Astrocyte (in vitro differentiated cells and primary cell): ENCODE measurements around the gene TBC1D24. TPM values are rescaled to one million over a fixed set of nuclear protein-coding genes. Genes with fewer than 3 reads are reported as not detected.

Source experiments
- DNase-seq: peaks from one replicate; pipeline ENCODE4 v3.0.0-alpha.2; 2010; ENCODE audit warnings: low read depth
- FAIRE-seq: peaks from 2 replicates; lab custom pipeline; 2011; peaks lifted over from hg19 to GRCh38; lab: Jason Lieb, UNC
- H2AFZ ChIP-seq: 2 replicates; pipeline ENCODE4 v1.6.0; 2012; ENCODE audit warnings: low read depth, low read length, inconsistent platforms
- H3K27ac ChIP-seq: 2 replicates; pipeline ENCODE4 v1.5.1; 2011; ENCODE audit warnings: low read depth, low read length, inconsistent platforms
- H3K27me3 ChIP-seq: 2 replicates; pipeline ENCODE4 v1.6.0; 2011; ENCODE audit warnings: low read length, inconsistent platforms; ENCODE audit not compliant: insufficient read depth
- H3K36me3 ChIP-seq: 2 replicates; pipeline ENCODE4 v1.5.1; 2011; ENCODE audit warnings: low read length, inconsistent platforms; ENCODE audit not compliant: insufficient read depth
- H3K4me1 ChIP-seq: 2 replicates; pipeline ENCODE4 v1.5.1; 2011; ENCODE audit warnings: low read length, inconsistent platforms; ENCODE audit not compliant: insufficient read depth
- H3K4me2 ChIP-seq: 2 replicates; pipeline ENCODE4 v1.6.0; 2012; ENCODE audit warnings: low read length, inconsistent platforms
- H3K4me3 ChIP-seq: 2 replicates; pipeline ENCODE4 v1.5.1; 2011; ENCODE audit warnings: low read depth, mild to moderate bottlenecking, low read length, inconsistent platforms; ENCODE audit not compliant: insufficient read depth
- H3K79me2 ChIP-seq: 2 replicates; pipeline ENCODE4 v1.6.0; 2012; ENCODE audit warnings: mild to moderate bottlenecking, low read length, inconsistent platforms; ENCODE audit not compliant: insufficient read depth
- H3K9ac ChIP-seq: 2 replicates; pipeline ENCODE4 v1.6.0; 2012; ENCODE audit warnings: mild to moderate bottlenecking, low read length, inconsistent platforms
- H3K9me3 ChIP-seq: 2 replicates; pipeline ENCODE4 v1.5.1; 2012; ENCODE audit warnings: low read depth, mild to moderate bottlenecking, low read length, inconsistent platforms; ENCODE audit not compliant: insufficient read depth
- H4K20me1 ChIP-seq: 2 replicates; pipeline ENCODE4 v1.6.0; 2012; ENCODE audit warnings: low read length, inconsistent platforms; ENCODE audit not compliant: insufficient read depth
- H3K27ac Mint-ChIP-seq: one replicate; pipeline ENCODE4 v1.8.0; 2021; ENCODE audit warnings: mild to moderate bottlenecking, mixed read lengths; ENCODE audit not compliant: unreplicated experiment
- H3K27me3 Mint-ChIP-seq: one replicate; pipeline ENCODE4 v1.8.0; 2021; ENCODE audit warnings: low read depth, mixed read lengths; ENCODE audit not compliant: unreplicated experiment
- H3K36me3 Mint-ChIP-seq: one replicate; pipeline ENCODE4 v1.8.0; 2021; ENCODE audit warnings: low read depth, mixed read lengths; ENCODE audit not compliant: unreplicated experiment
- H3K4me1 Mint-ChIP-seq: one replicate; pipeline ENCODE4 v1.8.0; 2021; ENCODE audit warnings: low read depth, mixed read lengths; ENCODE audit not compliant: unreplicated experiment
- H3K4me3 Mint-ChIP-seq: one replicate; pipeline ENCODE4 v1.8.0; 2021; ENCODE audit warnings: mild to moderate bottlenecking, moderate library complexity, mixed read lengths; ENCODE audit not compliant: unreplicated experiment
- H3K9me3 Mint-ChIP-seq: one replicate; pipeline ENCODE4 v1.8.0; 2021; ENCODE audit warnings: mild to moderate bottlenecking, mixed read lengths; ENCODE audit not compliant: unreplicated experiment
- EZH2 ChIP-seq: IDR thresholded peaks from 2 replicates; pipeline ENCODE4 v1.6.1; 2012; ENCODE audit warnings: mild to moderate bottlenecking, low read length, inconsistent platforms; ENCODE audit not compliant: insufficient read depth
- total RNA-seq: library from RNA; stranded (reverse); gene quantifications from 2 replicates; pipeline ENCODE4 v1.2.1, GENCODE V29; 2021
- TF ChIP-seq, protein P1 (sequence below): IDR thresholded peaks from 2 replicates; pipeline ENCODE4 v1.5.1; 2011; ENCODE audit warnings: low read depth, mild to moderate bottlenecking, inconsistent platforms, low read length, moderate library complexity; ENCODE audit not compliant: insufficient read depth

Gene TBC1D24
- total RNA-seq, 1 donor from 2014 or later: 13.4 TPM

DNA sequence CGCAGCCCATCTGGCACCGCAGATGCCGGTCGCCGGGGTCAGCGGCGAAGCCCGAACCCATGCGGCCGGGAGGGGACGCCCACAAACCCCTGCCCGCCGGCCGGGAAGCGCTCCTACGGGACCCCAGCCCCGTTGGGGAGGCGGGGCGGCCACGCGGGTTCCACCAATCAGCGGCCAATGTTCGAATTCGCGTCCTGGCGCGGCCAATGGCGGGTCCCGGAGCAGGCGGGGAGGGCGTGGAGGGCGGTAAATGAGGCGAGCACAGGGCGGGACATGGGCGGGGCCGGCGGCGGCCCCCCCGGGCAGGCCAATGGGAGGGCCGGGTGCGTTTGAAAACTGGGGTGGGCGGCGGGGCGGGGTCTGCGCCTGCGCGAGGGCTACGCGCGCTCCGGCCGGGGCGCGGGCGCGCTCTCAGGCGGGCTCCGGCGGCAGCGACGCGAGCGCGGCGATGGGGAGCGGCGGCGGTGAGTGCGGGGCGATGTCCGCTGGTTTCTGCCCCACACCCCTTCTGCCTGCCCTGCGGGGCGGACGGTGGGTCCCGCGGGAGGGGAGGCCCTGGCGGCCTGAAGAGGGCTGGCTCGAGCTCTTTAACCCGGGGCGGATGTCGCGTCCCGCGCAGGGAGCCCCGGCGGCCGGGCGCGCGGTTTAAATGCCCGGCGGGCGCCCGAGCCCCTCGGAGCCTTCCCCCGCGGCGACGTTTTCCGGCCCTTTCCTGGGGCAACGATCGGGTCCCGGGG, 45.7 kb upstream of the TBC1D24 start, which contains the start of gene CCNF:
CCNF (plus strand) TSS at position 414 of the 737 bp plus-strand sequence; CDS start at position 449, 35 bp downstream.
- Mint-ChIP-seq H3K27ac (no peak within 1 kb of the TSS), H3K36me3 (peaks cover 2% of the 10 kb centered on the region), H3K9me3 (no peaks in the 10 kb centered on the region), H3K4me3 (peak within 1 kb of the TSS; percentile 86), H3K27me3 (peaks cover 20% of the 10 kb centered on the region), H3K4me1 (peaks cover 6% of the 10 kb centered on the region)
- Histone ChIP-seq H3K4me3 (peak within 1 kb of the TSS; percentile 80), H3K4me2 (peak within 1 kb of the TSS; percentile 93), H3K27me3 (no peaks in the 10 kb centered on the region), H3K9me3 (no peaks in the 10 kb centered on the region), H2AFZ (peak within 1 kb of the TSS; percentile 100), H3K4me1 (peaks cover 11% of the 10 kb centered on the region), H4K20me1 (peaks cover 15% of the 10 kb centered on the region), H3K36me3 (peaks cover 6% of the 10 kb centered on the region), H3K27ac (peak within 1 kb of the TSS; percentile 68), H3K79me2 (peaks cover 45% of the 10 kb centered on the region), H3K9ac (peak within 1 kb of the TSS; percentile 86)
- FAIRE-seq (no peak), DNase-seq (peak; percentile 81)
- TF ChIP-seq, protein P1, sequence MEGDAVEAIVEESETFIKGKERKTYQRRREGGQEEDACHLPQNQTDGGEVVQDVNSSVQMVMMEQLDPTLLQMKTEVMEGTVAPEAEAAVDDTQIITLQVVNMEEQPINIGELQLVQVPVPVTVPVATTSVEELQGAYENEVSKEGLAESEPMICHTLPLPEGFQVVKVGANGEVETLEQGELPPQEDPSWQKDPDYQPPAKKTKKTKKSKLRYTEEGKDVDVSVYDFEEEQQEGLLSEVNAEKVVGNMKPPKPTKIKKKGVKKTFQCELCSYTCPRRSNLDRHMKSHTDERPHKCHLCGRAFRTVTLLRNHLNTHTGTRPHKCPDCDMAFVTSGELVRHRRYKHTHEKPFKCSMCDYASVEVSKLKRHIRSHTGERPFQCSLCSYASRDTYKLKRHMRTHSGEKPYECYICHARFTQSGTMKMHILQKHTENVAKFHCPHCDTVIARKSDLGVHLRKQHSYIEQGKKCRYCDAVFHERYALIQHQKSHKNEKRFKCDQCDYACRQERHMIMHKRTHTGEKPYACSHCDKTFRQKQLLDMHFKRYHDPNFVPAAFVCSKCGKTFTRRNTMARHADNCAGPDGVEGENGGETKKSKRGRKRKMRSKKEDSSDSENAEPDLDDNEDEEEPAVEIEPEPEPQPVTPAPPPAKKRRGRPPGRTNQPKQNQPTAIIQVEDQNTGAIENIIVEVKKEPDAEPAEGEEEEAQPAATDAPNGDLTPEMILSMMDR: no peak
- no peak for TF ChIP-seq EZH2

DNA sequence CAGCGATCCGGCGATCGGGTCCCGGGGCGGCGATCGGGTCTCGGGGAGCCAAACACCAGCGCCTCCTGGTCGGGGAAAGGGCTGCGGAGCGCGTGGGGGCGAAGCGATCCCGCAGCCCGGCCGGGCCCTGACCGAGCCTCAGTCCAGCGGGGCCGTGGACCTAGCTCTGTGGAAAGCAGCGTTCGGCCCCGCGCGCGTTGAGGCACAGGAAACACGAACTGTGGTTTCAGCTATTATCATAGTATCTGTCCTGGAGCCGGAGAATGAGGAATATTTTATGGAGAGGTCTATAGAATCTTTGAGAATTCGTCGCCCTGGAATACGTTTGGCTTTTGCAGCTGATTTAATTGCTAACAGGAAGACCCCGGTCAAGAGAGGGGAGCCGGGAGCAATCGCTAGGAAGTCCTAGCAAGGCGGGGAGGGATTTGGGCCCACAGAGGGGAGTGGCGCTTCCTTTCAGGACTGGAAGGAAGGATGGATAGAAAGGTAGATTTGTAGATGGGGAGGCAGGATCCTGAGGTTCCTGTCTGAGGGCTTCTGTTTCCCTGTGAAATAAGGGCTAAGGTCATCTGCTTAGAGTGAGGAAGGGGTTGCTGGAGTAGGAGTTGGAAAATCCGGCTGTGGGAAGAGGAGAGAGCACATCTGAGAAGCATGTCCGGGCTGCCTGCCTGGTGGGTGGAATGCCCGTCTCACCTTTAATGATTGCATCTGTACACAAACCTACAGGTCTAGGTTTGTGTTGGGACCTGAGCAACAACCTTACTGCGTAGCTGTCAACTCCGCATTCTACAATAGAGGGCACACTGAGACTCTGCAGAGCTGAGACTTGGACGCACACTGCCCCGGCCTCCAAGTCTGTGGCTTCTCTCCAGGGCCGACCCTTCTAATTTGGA, 44.9 kb upstream of the TBC1D24 start:
- Mint-ChIP-seq H3K9me3 (no peaks in the 10 kb centered on the region), H3K4me1 (peaks cover 6% of the 10 kb centered on the region), H3K4me3 (peak overlapping the region; percentile 86), H3K27me3 (peaks cover 17% of the 10 kb centered on the region), H3K36me3 (peaks cover 2% of the 10 kb centered on the region), H3K27ac (no peak overlapping the region)
- H3K36me3 ChIP-seq: peaks cover 8% of the 10 kb centered on the region
- DNase-seq (no peak), FAIRE-seq (no peak)
- peak overlapping the region; percentile 51 for H3K27ac ChIP-seq
- peaks cover 11% of the 10 kb centered on the region for H3K4me1 ChIP-seq
- H3K27me3 ChIP-seq: no peaks in the 10 kb centered on the region
- peaks cover 45% of the 10 kb centered on the region for H3K79me2 ChIP-seq
- no peak for TF ChIP-seq EZH2
- peak overlapping the region; percentile 83 for H3K9ac ChIP-seq
- H3K4me3 ChIP-seq: peak overlapping the region; percentile 80
- peak overlapping the region; percentile 93 for H3K4me2 ChIP-seq
- H4K20me1 ChIP-seq: peaks cover 15% of the 10 kb centered on the region
- H2AFZ ChIP-seq: peak overlapping the region; percentile 70
- H3K9me3 ChIP-seq: no peaks in the 10 kb centered on the region

DNA sequence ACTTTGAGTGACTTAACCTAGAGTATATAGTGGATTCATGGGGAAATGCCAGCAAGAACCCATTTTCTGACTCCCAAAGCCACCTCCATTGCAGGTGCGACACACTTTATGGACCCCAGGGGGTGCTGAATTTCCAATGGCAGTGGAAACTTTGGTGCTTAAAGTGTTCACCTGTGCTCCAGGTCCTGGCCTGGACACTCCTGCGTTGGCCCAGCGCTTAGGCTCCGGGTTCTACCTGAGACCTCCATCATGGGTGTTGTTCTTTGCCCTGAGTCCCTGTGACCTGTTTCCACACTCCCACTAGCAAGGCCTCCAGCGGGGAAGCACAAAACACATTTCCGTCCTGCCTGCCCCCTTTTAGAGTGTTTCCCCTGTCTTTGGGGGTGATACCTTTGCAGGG, 42.6 kb upstream of the TBC1D24 start:
- Histone ChIP-seq H3K9me3 (no peaks in the 10 kb centered on the region), H2AFZ (no peak overlapping the region), H3K27me3 (no peaks in the 10 kb centered on the region), H3K4me3 (no peak overlapping the region), H3K9ac (no peak overlapping the region), H3K79me2 (peaks cover 51% of the 10 kb centered on the region), H3K27ac (no peak overlapping the region), H4K20me1 (peaks cover 21% of the 10 kb centered on the region), H3K36me3 (peaks cover 10% of the 10 kb centered on the region), H3K4me1 (peaks cover 11% of the 10 kb centered on the region), H3K4me2 (no peak overlapping the region)
- TF ChIP-seq EZH2: no peak
- TF ChIP-seq, protein P1: no peak
- peaks cover 8% of the 10 kb centered on the region for H3K36me3 Mint-ChIP-seq
- DNase-seq (no peak), FAIRE-seq (no peak)
- H3K27ac Mint-ChIP-seq: no peak overlapping the region
- H3K4me3 Mint-ChIP-seq: no peak overlapping the region
- H3K4me1 Mint-ChIP-seq: peaks cover 6% of the 10 kb centered on the region
- H3K9me3 Mint-ChIP-seq: no peaks in the 10 kb centered on the region
- H3K27me3 Mint-ChIP-seq: peaks cover 6% of the 10 kb centered on the region
